K562 (cell line): ENCODE results near the gene PDE3A. TPM values are rescaled to one million over a fixed set of nuclear protein-coding genes. Genes with fewer than 3 reads are reported as not detected.

Experiments used
- ATAC-seq: fragments of 200-7000 bp; cut with Tn5 transposase; 3 replicates; pipeline ENCODE4 v1.9.1; 2020; ENCODE audit warnings: moderate library complexity
- BruUV-seq: library from RNA; stranded (reverse); fragments of 400-500 nt; replicated peaks from 2 replicates; lab custom pipeline; 2021; lab: Mats Ljungman, UMichigan
- CTCF ChIA-PET: fragments of 300-600 bp; formaldehyde crosslinking; extraction: SDS; loops from one replicate; lab custom pipeline; 2021; ENCODE audit warnings: low intra/inter-chr PET ratio; lab: Yijun Ruan, JAX
- POLR2A ChIA-PET: fragments of 300-600, 350-650 bp; sonication (Branson Sonifier 250); formaldehyde crosslinking; extraction: SDS; loops from one replicate; lab custom pipeline; 2021; ENCODE audit warnings: antibody characterized with exemption, inconsistent platforms; lab: Yijun Ruan, JAX
- DNase-seq, 4 experiments: peaks; one replicate each; pipeline versions ENCODE4 v3.0.0 to v3.0.0-alpha.2; 2011 to 2018; ENCODE audit warnings: low spot score in 3 of 4, mixed read lengths in 3 of 4; ENCODE audit errors: extremely low read depth in 1 of 4
- FAIRE-seq: peaks from 2 replicates; lab custom pipeline; 2011; peaks lifted over from hg19 to GRCh38; lab: Jason Lieb, UNC
- H2AFZ ChIP-seq: 2 replicates; pipeline ENCODE4 v1.6.0; 2011; ENCODE audit warnings: low read depth, low read length, control low read depth, inconsistent platforms
- H3K27ac ChIP-seq: fragments of 200-600 bp; 3 replicates; pipeline ENCODE4 v1.8.0; 2011; ENCODE audit warnings: low read depth, mild to moderate bottlenecking, control low read depth, inconsistent platforms, low read length, moderate library complexity, mixed read lengths; ENCODE audit errors: extremely low read depth
- H3K27me3 ChIP-seq, 2 experiments: fragments of 300-600 bp in 1 of 2; 2 replicates in 1 of 2; 3 replicates in 1 of 2; pipeline versions ENCODE4 v1.6.0 to v1.8.0; 2011; ENCODE audit warnings: inconsistent platforms in 2 of 2, low read length in 2 of 2, mild to moderate bottlenecking in 1 of 2, mixed read lengths in 1 of 2, moderate library complexity in 1 of 2; ENCODE audit not compliant: control insufficient read depth in 2 of 2, insufficient read depth in 2 of 2
- H3K36me3 ChIP-seq: fragments of 300-600 bp; 3 replicates; pipeline ENCODE4 v1.8.0; 2011; ENCODE audit warnings: mild to moderate bottlenecking, low read length, inconsistent platforms; ENCODE audit not compliant: control insufficient read depth, insufficient read depth
- H3K4me1 ChIP-seq, 2 experiments: fragments of 200-600 bp in 1 of 2; replicated peaks in 1 of 2; 2 replicates in 1 of 2; 3 replicates in 1 of 2; pipeline versions ENCODE4 v1.5.1 to v1.8.0; 2011; ENCODE audit warnings: inconsistent platforms in 2 of 2, low read length in 2 of 2, mild to moderate bottlenecking in 1 of 2, mixed read lengths in 1 of 2, moderate library complexity in 1 of 2; ENCODE audit not compliant: control insufficient read depth in 2 of 2, insufficient read depth in 2 of 2
- H3K4me2 ChIP-seq: 2 replicates; pipeline ENCODE4 v1.6.1; 2011; ENCODE audit warnings: low read length, control low read depth, inconsistent platforms, mixed read lengths; ENCODE audit not compliant: insufficient read depth
- H3K4me3 ChIP-seq: fragments of 200-600 bp; sonication (generic), shearing (Covaris generic); 2 replicates; pipeline ENCODE4 v1.5.1; 2016; ENCODE audit warnings: control low read depth, inconsistent platforms
- H3K79me2 ChIP-seq: fragments of 200-600 bp; 3 replicates; pipeline ENCODE4 v1.8.0; 2011; ENCODE audit warnings: low read length, inconsistent platforms; ENCODE audit not compliant: control insufficient read depth, insufficient read depth
- H3K9ac ChIP-seq, 2 experiments: 2 replicates each; pipeline versions ENCODE4 v1.6.0 to v1.6.1; 2011; ENCODE audit warnings: low read depth in 2 of 2, low read length in 2 of 2, control low read depth in 1 of 2, inconsistent platforms in 1 of 2, mild to moderate bottlenecking in 1 of 2, mixed read lengths in 1 of 2; ENCODE audit not compliant: insufficient read depth in 1 of 2
- H3K9me1 ChIP-seq: one replicate; pipeline ENCODE4 v1.6.0; 2011; ENCODE audit warnings: inconsistent platforms, mild to moderate bottlenecking, low read length, moderate library complexity; ENCODE audit not compliant: control insufficient read depth, insufficient read depth
- H3K9me3 ChIP-seq: replicated peaks from 2 replicates; pipeline ENCODE4 v1.5.1; 2011; ENCODE audit warnings: low read depth, low read length, inconsistent platforms; ENCODE audit not compliant: control insufficient read depth, insufficient read depth
- H4K20me1 ChIP-seq: replicated peaks from 2 replicates; pipeline ENCODE4 v1.6.1; 2011; ENCODE audit warnings: low read length, inconsistent platforms, mixed read lengths; ENCODE audit not compliant: control insufficient read depth, insufficient read depth
- EP300 ChIP-seq: IDR thresholded peaks from 2 replicates; pipeline ENCODE4 v1.6.1; 2012; ENCODE audit warnings: low read length, improper control_type of control experiment
- MAZ ChIP-seq, 2 experiments: fragments of 450-650 bp in 1 of 2; sonication (generic) in 1 of 2; formaldehyde crosslinking; IDR thresholded peaks in 1 of 2; conservative IDR thresholded peaks in 1 of 2; 2 replicates each; pipeline versions ENCODE4 v1.4.0 to v1.5.0; 2020; ENCODE audit warnings: mild to moderate bottlenecking in 1 of 2, missing genetic modification reagents in 1 of 2
- SAP30 ChIP-seq: fragments of 200-600 bp; sonication (generic); IDR thresholded peaks from 2 replicates; pipeline ENCODE4 v1.6.1; 2012; ENCODE audit warnings: borderline replicate concordance, low read depth, mild to moderate bottlenecking, moderate library complexity, low read length, control low read depth, inconsistent platforms; ENCODE audit not compliant: insufficient read depth, poor library complexity, severe bottlenecking
- SMAD4 ChIP-seq: fragments of 250-450 bp; sonication (Bioruptor Pico); conservative IDR thresholded peaks from 2 replicates; pipeline ENCODE4 v1.8.0; 2021; ENCODE audit warnings: inconsistent platforms, mild to moderate bottlenecking, moderate library complexity
- ZFX ChIP-seq: sonication (generic); formaldehyde crosslinking; IDR thresholded peaks from 2 replicates; pipeline ENCODE4 v1.8.0; 2022; ENCODE audit warnings: mild to moderate bottlenecking, missing genetic modification reagents, moderate library complexity
- ZNF695 ChIP-seq: fragments of 450-650 bp; formaldehyde crosslinking; IDR thresholded peaks from 2 replicates; pipeline ENCODE4 v1.4.0; 2020; ENCODE audit warnings: mild to moderate bottlenecking, moderate library complexity
- in situ Hi-C: fragments of 300-500 bp; cut with MboI; formaldehyde crosslinking; loops from 4 replicates; pipeline ENCODE4 v1.15.0; 2018; ENCODE audit warnings: inconsistent platforms, mixed read lengths
- intact Hi-C: fragments of 100-400 bp; cut with micrococcal nuclease; formaldehyde crosslinking; loops from 2 replicates; pipeline ENCODE4 v1.14.2; 2022
- polyA plus RNA-seq, 8 experiments: library from polyadenylated mRNA; depleted of rRNA in 4 of 8; stranded (reverse) in 5 of 8; unstranded in 3 of 8; fragments of >200 nt; fragmentation: Nextera tagmentation in 2 of 8; fragmentation: Illumina TruSeq in 1 of 8; extraction: Ambion mirVana in 2 of 8; extraction: Trizol in 1 of 8; gene quantifications; 2 replicates each; pipeline versions ENCODE4 v1.2.1 to v1.2.3, GENCODE V29; 2011 to 2014; ENCODE audit warnings: inconsistent platforms in 1 of 8, missing spikeins in 1 of 8
- total RNA-seq, 7 experiments: library from RNA; depleted of rRNA in 6 of 7; stranded (reverse); fragments of >200 nt in 6 of 7; fragmentation: Illumina TruSeq in 2 of 7; extraction: Trizol in 2 of 7; gene quantifications; 2 replicates each; pipeline versions ENCODE4 v1.2.1 to v1.2.3, GENCODE V29; 2011 to 2021; ENCODE audit warnings: low replicate concordance in 1 of 7
- TF ChIP-seq, protein P1 (sequence below): fragments of 450-650 bp; IDR thresholded peaks from one replicate; pipeline ENCODE4 v1.6.1; 2018; ENCODE audit warnings: mild to moderate bottlenecking, moderate library complexity; ENCODE audit not compliant: partially characterized antibody
- TF ChIP-seq, protein P2 (sequence below): fragments of 250-450 bp; sonication (Bioruptor Pico); IDR thresholded peaks from 2 replicates; pipeline ENCODE4 v1.4.0; 2020
- TF ChIP-seq, protein P3 (sequence below): sonication (generic); formaldehyde crosslinking; IDR thresholded peaks from 2 replicates; pipeline ENCODE4 v1.8.1; 2023; ENCODE audit warnings: missing genetic modification reagents, mild to moderate bottlenecking, borderline replicate concordance

Gene PDE3A
- total and polyA plus RNA-seq, 9 of the 15 experiments (the other 6 are each of a cell fraction or from before 2014, with no cell fraction given), result 0.02 TPM; not detected in 8

DNA sequence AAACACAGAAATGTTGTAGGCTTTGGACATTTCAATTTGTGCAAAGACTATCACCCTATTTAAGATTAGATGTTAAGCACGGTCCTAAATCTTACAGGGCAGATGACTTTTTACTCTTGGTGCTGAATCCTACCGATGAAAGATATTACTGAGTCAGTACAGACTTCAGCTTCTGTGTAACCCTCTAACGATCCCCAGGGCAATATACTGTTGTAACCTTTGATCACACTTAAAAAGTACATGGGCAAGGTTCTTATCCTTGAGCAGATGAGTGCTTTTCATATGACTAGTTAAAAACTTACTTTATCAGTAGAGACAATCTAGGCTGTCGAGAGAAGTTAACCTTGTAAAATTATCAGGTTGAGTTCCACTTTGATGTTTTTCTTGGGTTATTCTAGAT is 22.5 kb downstream of the PDE3A start (continued):
- TF ChIP-seq, protein P1, sequence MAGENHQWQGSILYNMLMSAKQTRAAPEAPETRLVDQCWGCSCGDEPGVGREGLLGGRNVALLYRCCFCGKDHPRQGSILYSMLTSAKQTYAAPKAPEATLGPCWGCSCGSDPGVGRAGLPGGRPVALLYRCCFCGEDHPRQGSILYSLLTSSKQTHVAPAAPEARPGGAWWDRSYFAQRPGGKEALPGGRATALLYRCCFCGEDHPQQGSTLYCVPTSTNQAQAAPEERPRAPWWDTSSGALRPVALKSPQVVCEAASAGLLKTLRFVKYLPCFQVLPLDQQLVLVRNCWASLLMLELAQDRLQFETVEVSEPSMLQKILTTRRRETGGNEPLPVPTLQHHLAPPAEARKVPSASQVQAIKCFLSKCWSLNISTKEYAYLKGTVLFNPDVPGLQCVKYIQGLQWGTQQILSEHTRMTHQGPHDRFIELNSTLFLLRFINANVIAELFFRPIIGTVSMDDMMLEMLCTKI, result no peak

DNA sequence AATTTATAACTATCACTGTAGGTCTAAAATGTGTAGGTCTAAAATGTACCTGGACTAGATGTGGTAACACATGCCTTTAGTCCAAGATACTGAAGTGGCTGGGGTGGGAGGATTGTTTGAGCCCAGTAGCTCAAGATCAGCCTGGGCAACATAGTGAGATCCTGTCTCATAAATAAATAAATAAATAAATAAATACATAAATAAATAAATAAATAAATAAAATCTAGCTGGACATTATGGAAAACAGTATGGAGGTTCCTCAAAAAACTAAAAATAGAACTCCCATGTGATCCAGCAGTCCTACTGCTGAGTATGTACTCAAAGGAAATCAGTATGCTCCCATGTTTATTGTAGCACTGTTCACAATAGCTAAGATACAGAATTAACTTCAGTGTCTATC is 24.0 kb downstream of the PDE3A start:
- in situ Hi-C loops, result no loop called here
- H3K4me3 ChIP-seq, result no peak overlapping the region
- H3K9me3 ChIP-seq, result no peaks in the 10 kb centered on the region
- no peak overlapping the region for H2AFZ ChIP-seq
- POLR2A ChIA-PET, result no interaction called here
- no peak for FAIRE-seq
- CTCF ChIA-PET, result no interaction called here
- no peak for DNase-seq
- H3K4me2 ChIP-seq, result no peak overlapping the region
- no TSS peak for BruUV-seq
- no peaks in the 10 kb centered on the region for H3K27me3 ChIP-seq
- H3K36me3 ChIP-seq, result no peaks in the 10 kb centered on the region
- no peaks in the 10 kb centered on the region for H3K79me2 ChIP-seq
- ATAC-seq, result no peak
- intact Hi-C loops, result no loop called here
- no peaks in the 10 kb centered on the region for H3K4me1 ChIP-seq
- no peak overlapping the region for H3K9ac ChIP-seq
- no peaks in the 10 kb centered on the region for H3K9me1 ChIP-seq
- H4K20me1 ChIP-seq, result no peaks in the 10 kb centered on the region
- no peak overlapping the region for H3K27ac ChIP-seq
- no peak for TF ChIP-seq MAZ (CRISPR knock-in tag; conservative IDR thresholded peaks at IDR 0.05 in 1 of 2, IDR thresholded peaks at IDR 0.05 in 1 of 2)
- TF ChIP-seq SMAD4 (CRISPR knock-in tag), result no peak
- no peak for TF ChIP-seq ZFX (CRISPR knock-in tag)
- TF ChIP-seq, protein P2, sequence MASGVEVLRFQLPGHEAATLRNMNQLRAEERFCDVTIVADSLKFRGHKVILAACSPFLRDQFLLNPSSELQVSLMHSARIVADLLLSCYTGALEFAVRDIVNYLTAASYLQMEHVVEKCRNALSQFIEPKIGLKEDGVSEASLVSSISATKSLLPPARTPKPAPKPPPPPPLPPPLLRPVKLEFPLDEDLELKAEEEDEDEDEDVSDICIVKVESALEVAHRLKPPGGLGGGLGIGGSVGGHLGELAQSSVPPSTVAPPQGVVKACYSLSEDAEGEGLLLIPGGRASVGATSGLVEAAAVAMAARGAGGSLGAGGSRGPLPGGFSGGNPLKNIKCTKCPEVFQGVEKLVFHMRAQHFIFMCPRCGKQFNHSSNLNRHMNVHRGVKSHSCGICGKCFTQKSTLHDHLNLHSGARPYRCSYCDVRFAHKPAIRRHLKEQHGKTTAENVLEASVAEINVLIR (CRISPR knock-in tag), result no peak
- TF ChIP-seq EP300, result no peak
- TF ChIP-seq, protein P3, sequence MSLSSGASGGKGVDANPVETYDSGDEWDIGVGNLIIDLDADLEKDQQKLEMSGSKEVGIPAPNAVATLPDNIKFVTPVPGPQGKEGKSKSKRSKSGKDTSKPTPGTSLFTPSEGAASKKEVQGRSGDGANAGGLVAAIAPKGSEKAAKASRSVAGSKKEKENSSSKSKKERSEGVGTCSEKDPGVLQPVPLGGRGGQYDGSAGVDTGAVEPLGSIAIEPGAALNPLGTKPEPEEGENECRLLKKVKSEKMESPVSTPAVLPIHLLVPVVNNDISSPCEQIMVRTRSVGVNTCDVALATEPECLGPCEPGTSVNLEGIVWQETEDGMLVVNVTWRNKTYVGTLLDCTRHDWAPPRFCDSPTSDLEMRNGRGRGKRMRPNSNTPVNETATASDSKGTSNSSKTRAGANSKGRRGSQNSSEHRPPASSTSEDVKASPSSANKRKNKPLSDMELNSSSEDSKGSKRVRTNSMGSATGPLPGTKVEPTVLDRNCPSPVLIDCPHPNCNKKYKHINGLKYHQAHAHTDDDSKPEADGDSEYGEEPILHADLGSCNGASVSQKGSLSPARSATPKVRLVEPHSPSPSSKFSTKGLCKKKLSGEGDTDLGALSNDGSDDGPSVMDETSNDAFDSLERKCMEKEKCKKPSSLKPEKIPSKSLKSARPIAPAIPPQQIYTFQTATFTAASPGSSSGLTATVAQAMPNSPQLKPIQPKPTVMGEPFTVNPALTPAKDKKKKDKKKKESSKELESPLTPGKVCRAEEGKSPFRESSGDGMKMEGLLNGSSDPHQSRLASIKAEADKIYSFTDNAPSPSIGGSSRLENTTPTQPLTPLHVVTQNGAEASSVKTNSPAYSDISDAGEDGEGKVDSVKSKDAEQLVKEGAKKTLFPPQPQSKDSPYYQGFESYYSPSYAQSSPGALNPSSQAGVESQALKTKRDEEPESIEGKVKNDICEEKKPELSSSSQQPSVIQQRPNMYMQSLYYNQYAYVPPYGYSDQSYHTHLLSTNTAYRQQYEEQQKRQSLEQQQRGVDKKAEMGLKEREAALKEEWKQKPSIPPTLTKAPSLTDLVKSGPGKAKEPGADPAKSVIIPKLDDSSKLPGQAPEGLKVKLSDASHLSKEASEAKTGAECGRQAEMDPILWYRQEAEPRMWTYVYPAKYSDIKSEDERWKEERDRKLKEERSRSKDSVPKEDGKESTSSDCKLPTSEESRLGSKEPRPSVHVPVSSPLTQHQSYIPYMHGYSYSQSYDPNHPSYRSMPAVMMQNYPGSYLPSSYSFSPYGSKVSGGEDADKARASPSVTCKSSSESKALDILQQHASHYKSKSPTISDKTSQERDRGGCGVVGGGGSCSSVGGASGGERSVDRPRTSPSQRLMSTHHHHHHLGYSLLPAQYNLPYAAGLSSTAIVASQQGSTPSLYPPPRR (CRISPR knock-in tag), result no peak
- TF ChIP-seq SAP30, result no peak
- TF ChIP-seq ZNF695 (CRISPR knock-in tag), result no peak
